Right lung (tissue), 5 donors: ENCODE data around the gene SARNP. TPM values are rescaled to one million over a fixed set of nuclear protein-coding genes. Genes with fewer than 3 reads are reported as not detected.

Experiments used
- DNase-seq, 2 donors: peaks; one replicate each; pipeline ENCODE4 v3.0.0-alpha.2; 2013
- polyA plus RNA-seq, 5 donors: library from polyadenylated mRNA; unstranded; fragments of 120-200 nt; gene quantifications; one replicate each; pipeline versions ENCODE4 v1.2.1 to v1.2.3, GENCODE V29; 2013; ENCODE audit warnings: inconsistent platforms in 1 of 5, low replicate concordance in 1 of 5; ENCODE audit not compliant: insufficient read length in 5 of 5, insufficient read depth in 1 of 5

Gene SARNP
- polyA plus RNA-seq, 5 donors: 110 to 148 (median 115) TPM

DNA sequence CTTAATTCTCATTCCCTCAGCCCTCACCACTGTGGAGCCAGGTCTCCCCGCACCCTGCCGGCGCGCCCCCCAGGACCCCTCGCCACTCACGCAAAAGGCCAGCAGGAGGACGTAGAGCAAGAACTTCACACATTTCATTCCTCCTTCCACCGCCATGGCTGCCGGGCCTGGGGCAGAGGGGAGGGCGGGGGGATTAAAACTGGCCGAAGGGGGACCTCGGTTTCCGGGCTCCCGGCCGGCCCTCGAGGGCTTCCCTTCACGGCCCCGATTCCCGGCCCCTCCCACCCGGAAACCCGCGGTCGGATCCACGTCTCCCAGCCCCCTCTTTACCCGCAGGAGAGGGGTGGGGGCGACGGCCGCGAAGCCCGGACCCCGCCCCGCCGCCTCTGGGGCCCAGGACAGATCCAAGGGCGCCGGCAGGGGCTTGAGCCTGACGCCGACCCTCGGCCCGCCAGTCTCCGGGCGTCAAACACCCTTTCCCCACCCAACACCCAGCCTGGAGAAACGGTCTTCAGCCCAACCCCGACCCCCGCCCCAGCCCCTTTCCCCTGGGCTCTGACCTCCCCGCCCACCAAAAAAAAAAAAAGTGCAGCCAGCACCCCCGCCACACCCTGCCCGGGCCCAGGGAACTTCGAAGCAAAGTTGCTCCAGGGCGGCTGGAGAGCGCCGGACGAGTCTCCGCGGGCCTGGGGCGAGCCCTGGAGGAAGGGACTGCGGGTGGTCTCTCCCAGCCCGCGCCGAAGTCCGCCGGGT is 89.2 kb downstream of the SARNP start:
- DNase-seq: peak; percentile 79 to 84

DNA sequence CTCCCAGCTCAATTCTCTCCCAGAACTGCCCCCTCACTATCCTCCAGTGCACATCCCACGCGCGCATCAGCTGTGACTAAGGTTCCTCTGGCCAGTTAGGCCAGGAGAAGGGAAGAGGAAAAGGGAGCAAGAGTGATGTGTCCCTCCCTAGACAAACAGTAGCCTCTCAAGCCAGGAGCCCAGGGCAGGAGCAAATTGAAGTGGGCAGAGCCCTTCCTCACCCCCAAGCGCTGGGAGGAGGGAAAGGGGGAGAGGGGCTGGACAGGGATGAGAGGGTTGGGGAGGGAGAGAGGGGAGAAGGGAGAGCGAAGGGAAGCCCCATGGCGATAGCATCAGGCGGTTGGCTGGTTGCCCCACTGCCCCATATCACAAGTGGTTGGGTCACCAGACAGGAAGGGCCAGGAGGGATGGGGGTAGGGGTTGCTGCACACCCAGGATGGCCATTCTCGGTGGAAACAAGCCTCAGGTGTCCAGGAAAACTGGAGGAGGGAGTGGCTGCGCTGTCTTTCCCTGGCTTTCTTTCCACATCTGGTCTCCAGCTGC is 89.8 kb downstream of the SARNP start:
- DNase-seq: peak in 1 of 2 donors; percentile 38

- DNase-seq: no peak
These were observed 90.6 kb downstream of the SARNP start for GRCh38 chr12:55726971-55727370.

DNA sequence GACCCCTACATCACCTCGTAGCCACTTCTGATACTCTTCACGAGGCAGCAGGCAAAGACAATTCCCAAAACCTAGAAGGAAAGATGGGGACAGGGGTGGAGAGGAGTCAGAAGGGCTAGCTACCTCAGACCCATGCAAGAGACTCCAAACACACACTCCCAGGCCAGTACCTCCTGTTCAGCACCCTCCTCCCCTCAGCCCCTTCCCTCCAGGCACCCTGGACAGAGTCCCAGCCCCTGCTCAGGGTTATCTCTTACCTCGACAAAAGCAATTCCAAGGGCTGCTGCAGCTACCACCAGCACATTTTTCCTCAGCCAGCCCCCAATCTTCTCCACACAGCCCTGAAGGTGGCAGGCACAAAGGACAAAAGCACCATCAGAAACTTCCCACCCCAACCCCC is 92.0 kb downstream of the SARNP start:
- DNase-seq: no peak

DNA sequence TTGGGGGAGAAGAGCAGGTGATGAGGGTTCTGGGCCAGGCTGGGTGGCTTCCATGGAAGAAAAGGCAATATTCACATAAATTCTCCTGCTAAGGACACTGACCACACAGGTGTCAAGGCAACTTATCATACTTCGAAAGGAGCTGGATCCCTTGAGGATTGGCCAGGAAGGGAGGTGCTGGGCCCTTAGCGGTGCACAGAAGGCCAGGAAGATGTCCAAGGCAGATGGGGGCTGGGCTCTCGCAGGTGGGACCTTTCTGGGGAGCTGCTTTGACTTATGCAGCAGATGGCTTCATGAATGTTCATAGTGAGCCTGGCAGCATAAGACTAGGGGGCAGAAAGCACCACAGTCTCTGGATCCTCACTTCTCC is 92.6 kb downstream of the SARNP start:
- no peak for DNase-seq

- no peak for DNase-seq
These were observed 93.1 kb downstream of the SARNP start for GRCh38 chr12:55724226-55724939.

DNA sequence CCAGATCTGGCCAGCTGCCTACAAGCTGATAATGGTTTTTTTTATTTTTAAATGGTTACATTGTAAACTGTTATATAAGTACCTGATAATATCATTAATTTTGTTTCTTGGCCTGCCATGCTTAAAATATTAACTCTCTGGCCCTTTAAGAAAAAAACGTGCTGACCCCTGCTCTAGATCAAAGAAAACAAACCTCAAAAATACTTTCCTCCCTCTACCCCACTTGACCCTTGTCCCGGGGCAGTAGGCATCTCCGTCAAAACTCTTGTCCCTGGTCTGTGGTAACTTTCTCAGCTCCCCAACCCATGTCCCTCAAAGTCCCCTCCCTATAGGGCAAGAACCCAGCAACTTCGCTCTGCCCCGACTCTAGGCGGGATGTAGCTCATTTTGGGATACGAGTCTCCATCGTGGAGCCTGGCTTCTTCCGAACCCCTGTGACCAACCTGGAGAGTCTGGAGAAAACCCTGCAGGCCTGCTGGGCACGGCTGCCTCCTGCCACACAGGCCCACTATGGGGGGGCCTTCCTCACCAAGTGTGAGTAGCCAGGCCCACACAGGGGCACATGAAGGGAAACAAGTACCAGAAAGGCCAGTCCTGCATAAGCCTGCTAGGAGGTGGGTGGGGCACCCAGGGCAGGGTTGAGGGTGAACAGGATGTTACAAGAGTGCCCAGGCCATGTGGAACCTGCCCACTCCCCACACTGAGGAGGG is 93.9 kb downstream of the SARNP start:
- no peak for DNase-seq

GRCh38 chr12:55722948-55723347 is 94.6 kb downstream of the SARNP start:
- no peak for DNase-seq

DNA sequence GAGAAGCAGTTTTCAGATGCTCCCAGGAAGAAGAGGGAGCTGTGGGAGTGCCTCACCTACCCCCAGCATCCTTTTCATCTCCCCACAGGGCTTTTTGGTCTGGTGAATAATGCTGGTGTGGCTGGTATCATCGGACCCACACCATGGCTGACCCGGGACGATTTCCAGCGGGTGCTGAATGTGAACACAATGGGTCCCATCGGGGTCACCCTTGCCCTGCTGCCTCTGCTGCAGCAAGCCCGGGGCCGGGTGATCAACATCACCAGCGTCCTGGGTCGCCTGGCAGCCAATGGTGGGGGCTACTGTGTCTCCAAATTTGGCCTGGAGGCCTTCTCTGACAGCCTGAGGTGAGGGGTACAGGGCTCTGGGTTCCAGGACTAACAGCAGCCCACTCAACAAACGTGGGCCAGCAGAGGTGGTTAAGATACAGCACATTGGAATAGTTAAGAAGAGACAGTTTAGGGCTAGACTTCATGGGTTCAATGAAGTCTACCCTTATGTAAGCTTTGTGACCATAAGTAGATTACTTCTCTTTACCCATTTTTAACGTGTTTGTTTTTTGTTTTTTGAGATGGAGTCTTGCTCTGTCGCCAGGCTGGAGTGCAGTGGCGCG is 95.8 kb downstream of the SARNP start:
- no peak for DNase-seq

DNA sequence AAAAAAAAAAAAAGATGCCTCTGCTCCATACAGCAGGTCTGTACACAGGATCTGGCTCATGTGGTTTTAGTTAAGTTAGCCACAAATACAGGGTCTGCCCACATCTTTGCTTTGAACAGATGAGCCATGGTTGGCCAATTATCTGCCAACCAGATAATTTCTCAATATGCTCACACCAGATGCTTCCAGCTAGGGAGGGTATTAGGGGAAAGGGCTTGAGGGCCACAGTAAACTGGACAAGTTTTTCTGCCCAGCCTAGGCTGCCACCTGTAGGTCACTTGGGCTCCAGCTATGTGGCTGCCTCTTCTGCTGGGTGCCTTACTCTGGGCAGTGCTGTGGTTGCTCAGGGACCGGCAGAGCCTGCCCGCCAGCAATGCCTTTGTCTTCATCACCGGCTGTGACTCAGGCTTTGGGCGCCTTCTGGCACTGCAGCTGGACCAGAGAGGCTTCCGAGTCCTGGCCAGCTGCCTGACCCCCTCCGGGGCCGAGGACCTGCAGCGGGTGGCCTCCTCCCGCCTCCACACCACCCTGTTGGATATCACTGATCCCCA is 96.6 kb downstream of the SARNP start:
- DNase-seq: no peak

DNA sequence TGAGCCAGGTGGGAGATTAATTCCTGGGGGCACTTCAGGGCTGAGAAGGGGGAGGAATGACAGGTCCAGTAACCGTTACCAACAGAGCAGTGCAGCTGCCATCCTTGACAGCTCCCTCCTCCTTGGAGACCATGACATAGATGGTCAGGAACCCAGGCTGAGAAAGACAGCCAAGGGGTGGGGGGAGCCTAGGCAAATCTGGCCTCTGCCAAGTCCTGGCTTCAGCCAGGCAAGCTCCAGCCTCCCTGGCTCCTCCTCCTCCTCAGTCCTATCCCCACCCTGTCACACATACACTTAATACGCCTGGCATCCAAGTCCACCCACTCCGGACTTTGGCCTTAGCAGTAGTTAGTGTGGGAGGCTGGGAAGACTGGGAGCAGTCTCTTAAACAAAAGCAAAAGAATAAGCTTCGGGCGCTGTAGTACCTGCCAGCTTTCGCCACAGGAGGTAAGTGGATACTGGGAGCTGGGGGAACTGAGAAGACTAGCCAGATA is 97.4 kb downstream of the SARNP start, which contains the start of gene RDH5:
RDH5 (plus strand) TSS at position 323 of the 494 bp plus-strand sequence. CDS start 792 bp downstream, outside the sequence.
- no peak for DNase-seq

- no peak for DNase-seq
These were observed 98.2 kb downstream of the SARNP start for GRCh38 chr12:55719371-55719770.

- no peak for DNase-seq
These were observed 98.8 kb downstream of the SARNP start for GRCh38 chr12:55718624-55719275.

- DNase-seq: no peak
These were observed 99.5 kb downstream of the SARNP start for GRCh38 chr12:55718015-55718414.

GRCh38 chr12:55717011-55718007 is 100.2 kb downstream of the SARNP start:
- DNase-seq: no peak

DNA sequence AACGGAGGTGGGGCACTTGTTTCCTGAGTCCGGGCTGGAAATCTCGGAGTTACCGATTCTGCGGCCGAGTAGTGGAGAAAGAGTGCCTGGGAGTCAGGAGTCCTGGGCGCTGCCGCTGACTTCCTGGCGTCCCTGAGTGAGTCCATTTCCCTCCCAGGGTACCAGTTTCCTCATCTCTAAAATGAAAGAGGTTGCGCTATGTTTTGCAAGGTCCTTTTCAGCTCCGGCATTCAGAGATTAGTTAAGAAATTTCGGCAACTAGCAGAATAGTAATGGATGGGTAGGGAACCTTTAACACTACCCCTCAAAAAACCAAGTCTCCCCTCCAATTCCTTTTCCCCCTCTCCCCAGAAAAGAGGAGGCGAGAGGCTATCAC is 101.0 kb downstream of the SARNP start:
- DNase-seq: no peak

DNA sequence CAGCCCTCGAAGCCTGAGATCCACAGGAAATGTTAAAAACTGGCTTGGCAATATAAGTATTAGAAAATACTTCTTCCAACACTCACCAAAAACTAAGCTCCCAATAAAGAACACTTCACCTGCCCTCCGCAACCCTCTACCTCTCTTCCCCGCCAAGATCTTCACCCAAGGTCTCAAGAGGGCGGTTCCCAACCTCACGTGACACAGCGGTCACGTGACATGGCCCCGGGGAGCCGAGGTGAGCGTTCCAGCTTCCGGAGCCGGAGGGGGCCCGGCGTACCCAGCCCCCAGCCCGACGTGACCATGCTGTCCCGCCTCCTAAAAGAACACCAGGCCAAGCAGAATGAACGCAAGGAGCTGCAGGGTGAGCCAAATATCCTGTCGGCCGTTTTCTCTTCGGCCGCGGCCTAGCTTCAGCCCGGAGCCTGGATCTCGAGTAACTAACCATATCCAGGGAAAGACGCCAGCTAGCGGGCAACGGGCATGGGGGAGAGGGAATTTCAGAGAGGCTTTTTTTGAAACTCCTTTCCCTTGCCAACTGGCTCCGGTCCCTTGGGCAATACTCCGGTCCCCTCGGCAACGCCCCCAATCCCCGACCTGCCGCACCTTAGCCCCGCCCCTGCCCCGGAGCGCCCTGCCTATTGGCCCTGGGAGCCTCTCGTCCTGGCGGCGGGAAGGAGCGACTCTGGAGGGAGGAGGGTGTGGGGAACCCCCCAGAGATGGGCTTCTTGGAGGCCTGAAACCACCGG is 101.5 kb downstream of the SARNP start, which contains the start of gene BLOC1S1:
BLOC1S1 (plus strand) TSS at position 214 of the 749 bp plus-strand sequence; CDS start at position 220, 6 bp downstream.
- DNase-seq: peak; percentile 94 to 97

- no peak for DNase-seq
These were observed 102.3 kb downstream of the SARNP start for GRCh38 chr12:55715169-55715764.
